Suppressor macrophage treated with lipopolysaccharide for 1 hour (primary cell): ENCODE data around the gene TOP2A.
"Not testable (repeated sequence)": the region's sequence is repeated elsewhere in the genome, so short reads cannot be mapped to it uniquely, and the experiment has no call there.

Source experiments
- DNase-seq, 3 donors: peaks; one replicate each; pipeline ENCODE4 v3.0.0-alpha.2; 2020 to 2022

TOP2A gene

GRCh38 chr17:40431231-40431602 lies 13.5 kb upstream of the TOP2A start:
- DNase-seq = no peak

- no peak for DNase-seq
Observed at GRCh38 chr17:40430272-40431230, 12.9 kb upstream of the TOP2A start.

- DNase-seq = no peak
Observed at GRCh38 chr17:40427002-40427491, 9.4 kb upstream of the TOP2A start.

GRCh38 chr17:40425741-40426140 lies 8.0 kb upstream of the TOP2A start:
- no peak for DNase-seq

- peak in 1 of 3 donors; percentile 25 for DNase-seq
Observed at GRCh38 chr17:40422990-40423633, 5.4 kb upstream of the TOP2A start.

GRCh38 chr17:40419559-40420331 lies 2.0 kb upstream of the TOP2A start:
- DNase-seq = peak; percentile 33 to 45 (median 40)

- no peak for DNase-seq
Observed at GRCh38 chr17:40418428-40418706, 671 bp upstream of the TOP2A start.

- no peak for DNase-seq
Observed at GRCh38 chr17:40417258-40417608, 463 bp downstream of the TOP2A start.

GRCh38 chr17:40416671-40417070 lies 1.0 kb downstream of the TOP2A start:
- DNase-seq = no peak

- DNase-seq = peak; percentile 41 to 74 (median 70)
Observed at GRCh38 chr17:40415390-40415789, 2.3 kb downstream of the TOP2A start.

GRCh38 chr17:40414312-40414711 lies 3.4 kb downstream of the TOP2A start:
- DNase-seq = not testable (repeated sequence)

GRCh38 chr17:40412880-40413279 lies 4.8 kb downstream of the TOP2A start:
- no peak for DNase-seq

- DNase-seq = no peak
Observed at GRCh38 chr17:40411821-40412220, 5.9 kb downstream of the TOP2A start.

- no peak for DNase-seq
Observed at GRCh38 chr17:40410082-40410481, 7.6 kb downstream of the TOP2A start.

- not testable (repeated sequence) for DNase-seq
Observed at GRCh38 chr17:40409540-40409939, 8.2 kb downstream of the TOP2A start.

GRCh38 chr17:40407460-40407859 lies 10.2 kb downstream of the TOP2A start:
- no peak for DNase-seq

- no peak for DNase-seq
Observed at GRCh38 chr17:40404003-40404402, 13.7 kb downstream of the TOP2A start.

GRCh38 chr17:40402668-40403067 lies 15.0 kb downstream of the TOP2A start:
- no peak for DNase-seq

GRCh38 chr17:40399185-40399584 lies 18.5 kb downstream of the TOP2A start:
- DNase-seq = peak; percentile 73 to 82 (median 78)

GRCh38 chr17:40386555-40386954 lies 31.1 kb downstream of the TOP2A start:
- not testable (repeated sequence) for DNase-seq

GRCh38 chr17:40382251-40382650 lies 35.4 kb downstream of the TOP2A start:
- DNase-seq = no peak

- DNase-seq = peak in 1 of 3 donors; percentile 9
Observed at GRCh38 chr17:40378966-40379365, 38.7 kb downstream of the TOP2A start.

GRCh38 chr17:40377832-40378231 lies 39.9 kb downstream of the TOP2A start:
- no peak for DNase-seq
